Measurements from ENCODE around the gene PLCB1. TPM values are rescaled to one million over a fixed set of nuclear protein-coding genes. Genes with fewer than 3 reads are reported as not detected.

PLCB1 gene
- total RNA-seq, 1 experiment from 2014 or later: 4.4 TPM

DNA sequence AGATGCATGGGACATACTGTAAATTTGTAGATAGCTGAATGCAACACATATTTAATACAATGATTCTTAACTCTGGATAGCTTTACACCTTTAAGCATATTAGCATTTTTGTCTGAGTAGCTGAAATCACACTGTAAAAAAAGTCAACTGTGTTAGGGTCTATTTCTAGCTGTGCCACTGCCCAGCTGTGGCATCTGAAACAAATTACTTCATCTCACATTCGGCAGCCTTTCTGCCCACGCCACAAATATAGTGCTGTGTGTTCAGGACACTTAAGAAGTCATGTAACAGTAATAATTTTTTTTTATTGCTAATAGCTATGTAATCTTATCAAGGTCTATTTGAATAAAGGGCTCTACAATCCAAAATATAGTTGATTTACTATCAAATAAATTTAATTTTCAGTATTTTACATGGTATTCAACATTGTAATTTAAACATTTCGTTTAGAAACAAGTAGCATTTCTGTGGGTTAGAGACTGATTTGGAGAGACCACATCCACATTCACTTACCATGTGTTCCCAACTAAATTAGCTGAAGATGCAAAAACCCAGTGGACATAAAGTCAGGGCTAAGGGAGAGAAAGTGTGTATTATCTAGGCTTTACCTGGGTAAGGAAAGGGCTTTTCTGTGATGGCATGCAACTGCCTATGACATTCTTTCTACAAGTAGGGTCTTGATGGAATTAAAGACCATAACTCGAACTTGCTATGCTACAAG lies 276.7 kb downstream of the PLCB1 start:
- no peak overlapping the region for H2AFZ ChIP-seq (ENCODE audit: low read length)
- no peak for DNase-seq
- no peaks in the 10 kb centered on the region for H3K9me2 ChIP-seq (replicated peaks; ENCODE audit: low read length)
- H3K27me3 ChIP-seq (ENCODE audit: low read length): peaks cover 17% of the 10 kb centered on the region; the same call in 1 of the 2 replicates
- ChIA-PET CTCF (no interaction called here), POLR2A (ENCODE audit: unreplicated experiment) (no interaction called here)
- BruUV-seq (replicated peaks): no TSS peak
- H3K4me2 ChIP-seq (ENCODE audit: low read length): no peak overlapping the region
- TF ChIP-seq, protein P1, sequence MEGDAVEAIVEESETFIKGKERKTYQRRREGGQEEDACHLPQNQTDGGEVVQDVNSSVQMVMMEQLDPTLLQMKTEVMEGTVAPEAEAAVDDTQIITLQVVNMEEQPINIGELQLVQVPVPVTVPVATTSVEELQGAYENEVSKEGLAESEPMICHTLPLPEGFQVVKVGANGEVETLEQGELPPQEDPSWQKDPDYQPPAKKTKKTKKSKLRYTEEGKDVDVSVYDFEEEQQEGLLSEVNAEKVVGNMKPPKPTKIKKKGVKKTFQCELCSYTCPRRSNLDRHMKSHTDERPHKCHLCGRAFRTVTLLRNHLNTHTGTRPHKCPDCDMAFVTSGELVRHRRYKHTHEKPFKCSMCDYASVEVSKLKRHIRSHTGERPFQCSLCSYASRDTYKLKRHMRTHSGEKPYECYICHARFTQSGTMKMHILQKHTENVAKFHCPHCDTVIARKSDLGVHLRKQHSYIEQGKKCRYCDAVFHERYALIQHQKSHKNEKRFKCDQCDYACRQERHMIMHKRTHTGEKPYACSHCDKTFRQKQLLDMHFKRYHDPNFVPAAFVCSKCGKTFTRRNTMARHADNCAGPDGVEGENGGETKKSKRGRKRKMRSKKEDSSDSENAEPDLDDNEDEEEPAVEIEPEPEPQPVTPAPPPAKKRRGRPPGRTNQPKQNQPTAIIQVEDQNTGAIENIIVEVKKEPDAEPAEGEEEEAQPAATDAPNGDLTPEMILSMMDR (conservative IDR thresholded peaks at IDR 0.05; ENCODE audit: low read depth, low read length): no peak
- no peak for TF ChIP-seq EZH2phosphoT487 (IDR thresholded peaks at IDR 0.05; ENCODE audit: borderline replicate concordance, low read length)
- no peak for TF ChIP-seq EZH2 (IDR thresholded peaks at IDR 0.05; ENCODE audit: low read length, unreplicated experiment)
- H3K9ac ChIP-seq (ENCODE audit: low read length): no peak overlapping the region
- no peaks in the 10 kb centered on the region for H4K20me1 ChIP-seq (ENCODE audit: low read length)
- H3K4me3 ChIP-seq (ENCODE audit: low read length): no peak overlapping the region
- H3K36me3 ChIP-seq (ENCODE audit: low read depth, low read length): no peaks in the 10 kb centered on the region
- H3K27ac ChIP-seq (ENCODE audit: low read length): no peak overlapping the region
- H3F3A ChIP-seq (ENCODE audit: low read length, unreplicated experiment): no peaks in the 10 kb centered on the region
- intact Hi-C loops (cut with micrococcal nuclease): no loop called here
- H3K4me1 ChIP-seq (ENCODE audit: insufficient read depth, low read length): no peaks in the 10 kb centered on the region
- ATAC-seq: no peak
- no peaks in the 10 kb centered on the region for H3K9me3 ChIP-seq (ENCODE audit: low read length)
- H3K79me2 ChIP-seq (ENCODE audit: low read length): no peaks in the 10 kb centered on the region

DNA sequence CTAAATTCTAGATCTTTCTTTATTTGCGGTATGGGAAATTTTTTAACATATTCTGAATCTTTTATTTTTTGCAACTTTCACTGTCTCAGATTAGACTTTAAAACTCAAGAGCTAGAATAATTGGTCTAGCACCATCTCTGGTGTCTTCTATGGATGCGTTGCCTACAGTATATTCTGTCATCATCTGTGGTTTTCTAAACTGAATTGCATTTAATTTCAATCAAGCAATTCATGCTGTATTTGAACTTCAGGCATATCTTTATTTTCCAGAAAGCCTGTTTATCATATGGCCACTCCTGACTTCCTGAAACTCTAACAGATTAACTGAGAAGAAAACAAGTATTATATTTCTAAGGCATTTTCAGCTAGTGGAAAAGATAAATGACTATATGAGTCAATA lies 281.6 kb downstream of the PLCB1 start:
- H3K4me1 ChIP-seq (ENCODE audit: insufficient read depth, low read length): no peaks in the 10 kb centered on the region
- TF ChIP-seq, protein P1 (conservative IDR thresholded peaks at IDR 0.05; ENCODE audit: low read depth, low read length): no peak
- TF ChIP-seq EZH2phosphoT487 (IDR thresholded peaks at IDR 0.05; ENCODE audit: borderline replicate concordance, low read length) (no peak), EZH2 (IDR thresholded peaks at IDR 0.05; ENCODE audit: low read length, unreplicated experiment) (no peak)
- no peak overlapping the region for H2AFZ ChIP-seq (ENCODE audit: low read length)
- H3K27ac ChIP-seq (ENCODE audit: low read length): no peak overlapping the region
- H4K20me1 ChIP-seq (ENCODE audit: low read length): no peaks in the 10 kb centered on the region
- no peak overlapping the region for H3K4me3 ChIP-seq (ENCODE audit: low read length)
- H3K9me2 ChIP-seq (replicated peaks; ENCODE audit: low read length): no peaks in the 10 kb centered on the region
- CTCF ChIA-PET: no interaction called here
- no peak overlapping the region for H3K9ac ChIP-seq (ENCODE audit: low read length)
- no peaks in the 10 kb centered on the region for H3F3A ChIP-seq (ENCODE audit: low read length, unreplicated experiment)
- H3K79me2 ChIP-seq (ENCODE audit: low read length): no peaks in the 10 kb centered on the region
- no peak overlapping the region for H3K4me2 ChIP-seq (ENCODE audit: low read length)
- no peak for ATAC-seq
- DNase-seq: no peak
- H3K27me3 ChIP-seq (ENCODE audit: low read length): peaks cover 10% of the 10 kb centered on the region; the same call in 1 of the 2 replicates
- no peaks in the 10 kb centered on the region for H3K9me3 ChIP-seq (ENCODE audit: low read length)
- POLR2A ChIA-PET (ENCODE audit: unreplicated experiment): no interaction called here
- intact Hi-C loops (cut with micrococcal nuclease): no loop called here
- H3K36me3 ChIP-seq (ENCODE audit: low read depth, low read length): no peaks in the 10 kb centered on the region
- BruUV-seq (replicated peaks): no TSS peak

DNA sequence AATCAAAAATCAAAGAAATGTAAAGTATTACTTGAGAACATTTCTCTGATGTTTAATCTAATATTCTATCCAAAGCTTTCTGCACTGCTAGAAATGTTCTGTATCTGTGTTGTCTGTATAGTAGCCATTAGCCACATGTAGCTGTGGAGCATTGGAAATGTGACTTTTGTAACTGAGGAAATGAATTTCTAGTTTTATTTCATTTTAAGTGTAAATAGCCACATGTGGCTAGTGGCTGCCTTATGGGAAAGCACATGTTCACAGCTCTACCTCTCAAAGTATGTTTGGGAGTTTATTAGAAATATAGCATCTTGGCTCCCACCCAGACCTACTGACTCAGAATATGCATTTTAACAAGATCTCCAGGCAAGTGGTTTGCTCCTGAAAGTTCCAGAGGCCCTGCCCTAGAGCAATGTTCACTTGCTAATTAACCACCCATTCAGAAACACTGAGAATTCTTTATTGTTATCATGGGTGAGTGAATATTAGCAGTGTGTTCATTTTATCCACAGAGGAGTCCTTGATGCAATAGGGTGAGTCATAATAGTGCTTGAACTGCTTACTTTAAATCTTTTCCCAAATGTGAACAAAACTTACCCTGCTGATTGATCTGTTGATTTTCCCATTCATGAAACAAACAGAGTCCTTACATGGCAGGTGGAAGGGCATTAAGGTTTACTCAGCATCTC lies 282.7 kb downstream of the PLCB1 start:
- H3K4me3 ChIP-seq (ENCODE audit: low read length): no peak overlapping the region
- no peaks in the 10 kb centered on the region for H3F3A ChIP-seq (ENCODE audit: low read length, unreplicated experiment)
- no peak overlapping the region for H3K9ac ChIP-seq (ENCODE audit: low read length)
- no peak overlapping the region for H2AFZ ChIP-seq (ENCODE audit: low read length)
- H4K20me1 ChIP-seq (ENCODE audit: low read length): no peaks in the 10 kb centered on the region
- no peaks in the 10 kb centered on the region for H3K36me3 ChIP-seq (ENCODE audit: low read depth, low read length)
- ChIA-PET POLR2A (ENCODE audit: unreplicated experiment) (no interaction called here), CTCF (no interaction called here)
- no peaks in the 10 kb centered on the region for H3K9me3 ChIP-seq (ENCODE audit: low read length)
- no peaks in the 10 kb centered on the region for H3K79me2 ChIP-seq (ENCODE audit: low read length)
- no peaks in the 10 kb centered on the region for H3K4me1 ChIP-seq (ENCODE audit: insufficient read depth, low read length)
- ATAC-seq: peak; percentile 55
- DNase-seq: peak; percentile 12
- TF ChIP-seq EZH2 (IDR thresholded peaks at IDR 0.05; ENCODE audit: low read length, unreplicated experiment): no peak
- TF ChIP-seq, protein P1 (conservative IDR thresholded peaks at IDR 0.05; ENCODE audit: low read depth, low read length): no peak
- TF ChIP-seq EZH2phosphoT487 (IDR thresholded peaks at IDR 0.05; ENCODE audit: borderline replicate concordance, low read length): no peak
- intact Hi-C loops (cut with micrococcal nuclease): no loop called here
- BruUV-seq (replicated peaks): no TSS peak
- H3K9me2 ChIP-seq (replicated peaks; ENCODE audit: low read length): no peaks in the 10 kb centered on the region
- H3K27me3 ChIP-seq (ENCODE audit: low read length): peaks cover 10% of the 10 kb centered on the region; the same call in 1 of the 2 replicates
- H3K27ac ChIP-seq (ENCODE audit: low read length): no peak overlapping the region
- H3K4me2 ChIP-seq (ENCODE audit: low read length): no peak overlapping the region

Data from PC-3 (cell line).